GM23338 (cell line): ENCODE results near the gene IGF1R. TPM values are rescaled to one million over a fixed set of nuclear protein-coding genes. Genes with fewer than 3 reads are reported as not detected.

ENCODE experiments used
- ATAC-seq: fragments of 200-7000 bp; cut with Tn5 transposase; 3 replicates; pipeline ENCODE4 v1.9.1; 2020
- DNase-seq: peaks from one replicate; pipeline ENCODE4 v3.0.0-alpha.2; 2015; ENCODE audit warnings: low spot score
- H2AFZ ChIP-seq: fragments of 200-600 bp; sonication (generic); 2 replicates; pipeline ENCODE4 v1.8.0; 2016; ENCODE audit warnings: antibody characterized with exemption, mild to moderate bottlenecking, moderate library complexity
- H3F3A ChIP-seq: fragments of 200-600 bp; sonication (generic); replicated peaks from 2 replicates; pipeline ENCODE4 v1.8.0; 2017; ENCODE audit warnings: antibody characterized with exemption, mixed run types, low read depth
- H3K27ac ChIP-seq: fragments of 200-600 bp; sonication (generic); 2 replicates; pipeline ENCODE4 v1.6.1; 2016; ENCODE audit warnings: low read depth
- H3K27me3 ChIP-seq: fragments of 200-600 bp; sonication (generic); 2 replicates; pipeline ENCODE4 v1.8.0; 2016; ENCODE audit warnings: mild to moderate bottlenecking, mixed run types, moderate library complexity; ENCODE audit not compliant: insufficient read depth
- H3K36me3 ChIP-seq: fragments of 200-600 bp; sonication (generic); 2 replicates; pipeline ENCODE4 v1.8.0; 2016; ENCODE audit warnings: mild to moderate bottlenecking; ENCODE audit not compliant: insufficient read depth
- H3K4me1 ChIP-seq: fragments of 200-600 bp; sonication (generic); 2 replicates; pipeline ENCODE4 v1.8.0; 2016; ENCODE audit warnings: mild to moderate bottlenecking, moderate library complexity; ENCODE audit not compliant: insufficient read depth
- H3K4me2 ChIP-seq: fragments of 200-600 bp; sonication (generic); 2 replicates; pipeline ENCODE4 v1.7.1; 2017; ENCODE audit warnings: mixed run types
- H3K4me3 ChIP-seq: fragments of 200-600 bp; sonication (generic); 2 replicates; pipeline ENCODE4 v1.6.1; 2016; ENCODE audit warnings: mixed run types
- H3K79me2 ChIP-seq: fragments of 200-600 bp; sonication (generic); replicated peaks from 2 replicates; pipeline ENCODE4 v1.8.0; 2017; ENCODE audit warnings: mild to moderate bottlenecking; ENCODE audit not compliant: insufficient read depth
- H3K9me2 ChIP-seq: fragments of 200-600 bp; sonication (generic); 2 replicates; pipeline ENCODE4 v1.8.0; 2017; ENCODE audit not compliant: insufficient read depth
- H4K20me1 ChIP-seq: fragments of 200-600 bp; sonication (generic); replicated peaks from 2 replicates; pipeline ENCODE4 v1.8.0; 2017; ENCODE audit warnings: mild to moderate bottlenecking; ENCODE audit not compliant: insufficient read depth
- H3K27ac Mint-ChIP-seq: 2 replicates; pipeline ENCODE4 v1.8.0; 2020; ENCODE audit warnings: inconsistent platforms, mild to moderate bottlenecking, moderate library complexity, mixed read lengths
- H3K27me3 Mint-ChIP-seq: 3 replicates; pipeline ENCODE4 v1.8.0; 2022; ENCODE audit warnings: low read depth, mild to moderate bottlenecking, moderate library complexity, mixed read lengths, inconsistent platforms; ENCODE audit not compliant: insufficient read depth, poor library complexity
- H3K36me3 Mint-ChIP-seq: 3 replicates; pipeline ENCODE4 v1.8.0; 2021; ENCODE audit warnings: low read depth, mild to moderate bottlenecking, inconsistent platforms, moderate library complexity, mixed read lengths
- H3K4me1 Mint-ChIP-seq: 3 replicates; pipeline ENCODE4 v1.8.0; 2020; ENCODE audit warnings: mild to moderate bottlenecking, inconsistent platforms, mixed read lengths
- H3K4me3 Mint-ChIP-seq: 3 replicates; pipeline ENCODE4 v1.8.0; 2021; ENCODE audit warnings: moderate library complexity, mild to moderate bottlenecking, inconsistent platforms, mixed read lengths
- H3K9me3 Mint-ChIP-seq: 3 replicates; pipeline ENCODE4 v1.8.0; 2020; ENCODE audit warnings: moderate library complexity, mild to moderate bottlenecking, inconsistent platforms, mixed read lengths
- EZH2 ChIP-seq: fragments of 200-600 bp; sonication (generic); IDR thresholded peaks from one replicate; pipeline ENCODE4 v1.8.0; 2017; ENCODE audit warnings: antibody characterized with exemption, mild to moderate bottlenecking, low read depth; ENCODE audit not compliant: unreplicated experiment
- NANOG ChIP-seq: IDR thresholded peaks from 2 replicates; pipeline ENCODE4 v1.6.1; 2016; ENCODE audit warnings: antibody characterized with exemption, borderline replicate concordance
- polyA plus RNA-seq: library from polyadenylated mRNA; unstranded; fragments of >200 nt; fragmentation: Nextera tagmentation; extraction: Ambion mirVana; gene quantifications from 2 replicates; pipeline ENCODE4 v1.2.1, GENCODE V29; 2016
- total RNA-seq: library from RNA; depleted of rRNA; stranded (reverse); fragments of >200 nt; shearing (Covaris generic); gene quantifications from 2 replicates; pipeline ENCODE4 v1.2.3, GENCODE V29; 2014
- TF ChIP-seq, protein P1 (sequence below): fragments of 250-450 bp; sonication (Bioruptor Pico); IDR thresholded peaks from 2 replicates; pipeline ENCODE4 v1.5.0; 2020; ENCODE audit warnings: mild to moderate bottlenecking, moderate library complexity
- TF ChIP-seq, protein P2 (sequence below), 2 experiments: fragments of 200-600 bp in 1 of 2; sonication (generic) in 1 of 2; conservative IDR thresholded peaks; 2 replicates each; pipeline versions ENCODE4 v1.5.1 to v1.6.1; 2016 to 2017; ENCODE audit warnings: antibody characterized with exemption in 2 of 2, low read depth in 2 of 2, mild to moderate bottlenecking in 2 of 2, moderate library complexity in 1 of 2

IGF1R gene
- total and polyA plus RNA-seq, 2 experiments from 2014 or later, result 20.4 to 92.2 TPM

DNA sequence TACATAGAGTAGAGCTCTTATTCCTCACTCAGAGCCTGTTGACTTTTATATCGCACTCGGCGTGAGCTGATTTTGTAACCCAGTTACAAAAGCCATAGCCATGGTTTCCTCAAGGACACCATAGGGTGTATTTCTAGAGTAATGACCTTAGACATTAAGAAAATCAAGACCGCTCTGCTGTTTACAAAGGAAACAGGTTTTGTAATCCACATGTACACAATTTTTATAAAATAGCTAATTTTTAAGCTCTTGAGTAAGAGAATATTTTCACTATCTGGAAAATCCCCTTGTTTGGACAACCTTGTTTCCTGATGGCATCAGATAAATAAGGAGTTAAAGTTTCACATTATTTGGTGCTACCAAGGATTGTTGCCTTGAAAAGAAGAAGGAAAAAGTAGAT, 254.6 kb downstream of the IGF1R start (continued):
- TF ChIP-seq, protein P1, sequence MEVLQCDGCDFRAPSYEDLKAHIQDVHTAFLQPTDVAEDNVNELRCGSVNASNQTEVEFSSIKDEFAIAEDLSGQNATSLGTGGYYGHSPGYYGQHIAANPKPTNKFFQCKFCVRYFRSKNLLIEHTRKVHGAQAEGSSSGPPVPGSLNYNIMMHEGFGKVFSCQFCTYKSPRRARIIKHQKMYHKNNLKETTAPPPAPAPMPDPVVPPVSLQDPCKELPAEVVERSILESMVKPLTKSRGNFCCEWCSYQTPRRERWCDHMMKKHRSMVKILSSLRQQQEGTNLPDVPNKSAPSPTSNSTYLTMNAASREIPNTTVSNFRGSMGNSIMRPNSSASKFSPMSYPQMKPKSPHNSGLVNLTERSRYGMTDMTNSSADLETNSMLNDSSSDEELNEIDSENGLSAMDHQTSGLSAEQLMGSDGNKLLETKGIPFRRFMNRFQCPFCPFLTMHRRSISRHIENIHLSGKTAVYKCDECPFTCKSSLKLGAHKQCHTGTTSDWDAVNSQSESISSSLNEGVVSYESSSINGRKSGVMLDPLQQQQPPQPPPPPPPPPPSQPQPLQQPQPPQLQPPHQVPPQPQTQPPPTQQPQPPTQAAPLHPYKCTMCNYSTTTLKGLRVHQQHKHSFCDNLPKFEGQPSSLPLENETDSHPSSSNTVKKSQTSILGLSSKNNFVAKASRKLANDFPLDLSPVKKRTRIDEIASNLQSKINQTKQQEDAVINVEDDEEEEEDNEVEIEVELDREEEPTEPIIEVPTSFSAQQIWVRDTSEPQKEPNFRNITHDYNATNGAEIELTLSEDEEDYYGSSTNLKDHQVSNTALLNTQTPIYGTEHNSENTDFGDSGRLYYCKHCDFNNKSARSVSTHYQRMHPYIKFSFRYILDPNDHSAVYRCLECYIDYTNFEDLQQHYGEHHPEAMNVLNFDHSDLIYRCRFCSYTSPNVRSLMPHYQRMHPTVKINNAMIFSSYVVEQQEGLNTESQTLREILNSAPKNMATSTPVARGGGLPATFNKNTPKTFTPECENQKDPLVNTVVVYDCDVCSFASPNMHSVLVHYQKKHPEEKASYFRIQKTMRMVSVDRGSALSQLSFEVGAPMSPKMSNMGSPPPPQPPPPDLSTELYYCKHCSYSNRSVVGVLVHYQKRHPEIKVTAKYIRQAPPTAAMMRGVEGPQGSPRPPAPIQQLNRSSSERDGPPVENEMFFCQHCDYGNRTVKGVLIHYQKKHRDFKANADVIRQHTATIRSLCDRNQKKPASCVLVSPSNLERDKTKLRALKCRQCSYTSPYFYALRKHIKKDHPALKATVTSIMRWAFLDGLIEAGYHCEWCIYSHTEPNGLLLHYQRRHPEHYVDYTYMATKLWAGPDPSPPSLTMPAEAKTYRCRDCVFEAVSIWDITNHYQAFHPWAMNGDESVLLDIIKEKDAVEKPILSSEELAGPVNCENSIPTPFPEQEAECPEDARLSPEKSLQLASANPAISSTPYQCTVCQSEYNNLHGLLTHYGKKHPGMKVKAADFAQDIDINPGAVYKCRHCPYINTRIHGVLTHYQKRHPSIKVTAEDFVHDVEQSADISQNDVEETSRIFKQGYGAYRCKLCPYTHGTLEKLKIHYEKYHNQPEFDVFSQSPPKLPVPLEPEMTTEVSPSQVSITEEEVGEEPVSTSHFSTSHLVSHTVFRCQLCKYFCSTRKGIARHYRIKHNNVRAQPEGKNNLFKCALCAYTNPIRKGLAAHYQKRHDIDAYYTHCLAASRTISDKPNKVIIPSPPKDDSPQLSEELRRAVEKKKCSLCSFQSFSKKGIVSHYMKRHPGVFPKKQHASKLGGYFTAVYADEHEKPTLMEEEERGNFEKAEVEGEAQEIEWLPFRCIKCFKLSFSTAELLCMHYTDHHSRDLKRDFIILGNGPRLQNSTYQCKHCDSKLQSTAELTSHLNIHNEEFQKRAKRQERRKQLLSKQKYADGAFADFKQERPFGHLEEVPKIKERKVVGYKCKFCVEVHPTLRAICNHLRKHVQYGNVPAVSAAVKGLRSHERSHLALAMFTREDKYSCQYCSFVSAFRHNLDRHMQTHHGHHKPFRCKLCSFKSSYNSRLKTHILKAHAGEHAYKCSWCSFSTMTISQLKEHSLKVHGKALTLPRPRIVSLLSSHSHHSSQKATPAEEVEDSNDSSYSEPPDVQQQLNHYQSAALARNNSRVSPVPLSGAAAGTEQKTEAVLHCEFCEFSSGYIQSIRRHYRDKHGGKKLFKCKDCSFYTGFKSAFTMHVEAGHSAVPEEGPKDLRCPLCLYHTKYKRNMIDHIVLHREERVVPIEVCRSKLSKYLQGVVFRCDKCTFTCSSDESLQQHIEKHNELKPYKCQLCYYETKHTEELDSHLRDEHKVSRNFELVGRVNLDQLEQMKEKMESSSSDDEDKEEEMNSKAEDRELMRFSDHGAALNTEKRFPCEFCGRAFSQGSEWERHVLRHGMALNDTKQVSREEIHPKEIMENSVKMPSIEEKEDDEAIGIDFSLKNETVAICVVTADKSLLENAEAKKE (CRISPR knock-in tag), result no peak
- TF ChIP-seq EZH2, result no peak
- TF ChIP-seq, protein P2, sequence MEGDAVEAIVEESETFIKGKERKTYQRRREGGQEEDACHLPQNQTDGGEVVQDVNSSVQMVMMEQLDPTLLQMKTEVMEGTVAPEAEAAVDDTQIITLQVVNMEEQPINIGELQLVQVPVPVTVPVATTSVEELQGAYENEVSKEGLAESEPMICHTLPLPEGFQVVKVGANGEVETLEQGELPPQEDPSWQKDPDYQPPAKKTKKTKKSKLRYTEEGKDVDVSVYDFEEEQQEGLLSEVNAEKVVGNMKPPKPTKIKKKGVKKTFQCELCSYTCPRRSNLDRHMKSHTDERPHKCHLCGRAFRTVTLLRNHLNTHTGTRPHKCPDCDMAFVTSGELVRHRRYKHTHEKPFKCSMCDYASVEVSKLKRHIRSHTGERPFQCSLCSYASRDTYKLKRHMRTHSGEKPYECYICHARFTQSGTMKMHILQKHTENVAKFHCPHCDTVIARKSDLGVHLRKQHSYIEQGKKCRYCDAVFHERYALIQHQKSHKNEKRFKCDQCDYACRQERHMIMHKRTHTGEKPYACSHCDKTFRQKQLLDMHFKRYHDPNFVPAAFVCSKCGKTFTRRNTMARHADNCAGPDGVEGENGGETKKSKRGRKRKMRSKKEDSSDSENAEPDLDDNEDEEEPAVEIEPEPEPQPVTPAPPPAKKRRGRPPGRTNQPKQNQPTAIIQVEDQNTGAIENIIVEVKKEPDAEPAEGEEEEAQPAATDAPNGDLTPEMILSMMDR (conservative IDR thresholded peaks at IDR 0.05; ENCODE audit: low read depth in 2 of 2), result no peak

DNA sequence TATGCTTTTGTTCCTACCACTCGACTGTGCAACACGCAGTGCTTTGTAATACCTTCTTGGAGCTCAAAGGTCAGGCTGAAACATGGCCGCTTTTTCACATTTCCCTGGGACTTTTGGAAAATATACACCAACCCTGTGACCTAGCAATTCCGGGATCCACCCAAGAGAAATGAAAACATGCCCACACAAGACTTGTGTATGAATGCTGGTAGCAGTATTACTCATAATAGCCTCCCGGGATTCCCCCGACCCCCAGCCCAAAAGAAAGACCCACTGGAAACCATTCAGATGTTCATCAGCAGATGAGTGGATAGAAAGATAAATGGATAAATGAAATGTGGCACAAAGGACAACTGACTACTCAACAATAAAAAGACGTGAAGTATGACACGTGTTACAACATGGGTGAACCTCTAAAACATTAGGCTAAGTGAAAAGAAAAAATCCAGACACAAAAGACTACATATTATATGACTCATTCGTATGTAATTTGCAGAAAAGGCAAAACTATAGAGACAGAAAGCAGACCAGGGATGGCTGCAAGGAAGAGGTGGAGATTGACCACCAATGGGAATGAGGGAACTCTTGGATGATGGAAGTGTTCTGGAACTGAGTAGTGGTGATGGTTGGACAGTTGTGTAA, 255.2 kb downstream of the IGF1R start:
- H3K4me3 Mint-ChIP-seq, result no peak overlapping the region
- no peaks in the 10 kb centered on the region for H3K9me2 ChIP-seq

More for the DNA sequence above, 255.2 kb downstream of the IGF1R start:
- Histone ChIP-seq H3K27ac (peak overlapping the region; percentile 22; the same call in 1 of the 2 replicates), H3K79me2 (peaks cover 62% of the 10 kb centered on the region), H3K4me3 (no peak overlapping the region), H4K20me1 (peaks cover 28% of the 10 kb centered on the region; the same call in 1 of the 2 replicates), H2AFZ (no peak overlapping the region), H3K4me2 (no peak overlapping the region), H3K27me3 (no peaks in the 10 kb centered on the region), H3K4me1 (peaks cover 30% of the 10 kb centered on the region), H3F3A (no peaks in the 10 kb centered on the region; the same call in 1 of the 2 replicates), H3K36me3 (peaks cover 4% of the 10 kb centered on the region; the same call in 1 of the 2 replicates)
- 0 out of 3 replicates have a peak, but pooled peaks cover 2% of the 10 kb centered on the region for H3K9me3 Mint-ChIP-seq
- H3K4me1 Mint-ChIP-seq, result peaks cover 46% of the 10 kb centered on the region
- peaks cover 4% of the 10 kb centered on the region for H3K27me3 Mint-ChIP-seq
- peak overlapping the region; percentile 14; the same call in 1 of the 2 replicates for H3K27ac Mint-ChIP-seq
- TF ChIP-seq NANOG, result no peak
- DNase-seq (no peak), ATAC-seq (no peak)
- H3K36me3 Mint-ChIP-seq, result peaks cover 17% of the 10 kb centered on the region
